HG03097 (cell line): Measurements from ENCODE around the gene DUSP28.

ENCODE experiments used
- ATAC-seq: cut with Tn5 transposase; IDR thresholded peaks from one replicate; pipeline ENCODE4 v1.9.1; 2021; ENCODE audit not compliant: unreplicated experiment, low FRiP score

The DUSP28 gene

DNA sequence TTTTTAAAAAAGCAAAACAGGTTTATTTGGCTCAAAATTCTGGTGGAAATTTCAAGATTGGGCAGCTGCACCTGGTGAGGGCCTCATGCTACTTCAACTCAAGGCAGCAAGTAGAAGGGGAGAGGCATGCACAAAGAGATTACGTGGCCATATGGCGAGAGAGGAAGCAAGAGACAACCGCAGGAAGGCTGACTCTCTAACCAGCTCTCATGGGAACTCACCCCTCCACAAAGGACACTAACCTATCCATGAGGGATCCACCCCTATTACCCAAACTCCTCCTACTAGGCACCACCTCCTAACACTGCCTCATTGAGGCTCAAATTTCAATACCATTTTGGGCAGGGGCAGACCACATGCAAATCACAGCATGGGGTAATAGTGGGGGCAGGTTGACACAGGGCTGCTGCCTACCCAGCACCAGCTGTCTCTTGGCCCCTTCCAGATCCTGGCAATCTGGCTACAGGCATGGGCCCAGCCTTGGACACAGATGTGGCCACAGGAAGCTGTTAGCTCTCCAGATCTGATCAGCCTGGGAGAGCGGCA lies 24.4 kb downstream of the DUSP28 start:
- ATAC-seq, result peak; percentile 32

DNA sequence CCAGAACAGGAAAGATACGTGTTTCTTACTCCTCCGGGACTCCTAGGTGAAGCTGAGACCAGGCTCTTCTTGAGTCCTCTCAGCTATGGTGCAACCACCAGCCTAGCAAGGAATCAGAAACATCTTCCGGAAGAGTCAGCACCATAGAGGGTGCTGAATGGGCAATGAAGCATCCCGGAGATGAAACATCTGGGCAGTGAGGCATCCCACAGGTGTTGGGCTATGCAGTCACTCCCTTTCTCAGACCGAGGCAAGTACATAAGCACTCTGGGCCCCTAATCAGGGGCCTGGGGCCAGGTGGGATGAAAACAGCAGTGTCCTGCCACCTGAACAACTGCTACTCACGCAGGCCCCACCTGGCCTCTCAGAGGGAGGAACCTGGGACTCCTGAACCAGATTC lies 24.9 kb downstream of the DUSP28 start:
- ATAC-seq, result peak; percentile 28

- ATAC-seq, result no peak
Measured at GRCh38 chr2:240585681-240586197, 25.6 kb downstream of the DUSP28 start.

DNA sequence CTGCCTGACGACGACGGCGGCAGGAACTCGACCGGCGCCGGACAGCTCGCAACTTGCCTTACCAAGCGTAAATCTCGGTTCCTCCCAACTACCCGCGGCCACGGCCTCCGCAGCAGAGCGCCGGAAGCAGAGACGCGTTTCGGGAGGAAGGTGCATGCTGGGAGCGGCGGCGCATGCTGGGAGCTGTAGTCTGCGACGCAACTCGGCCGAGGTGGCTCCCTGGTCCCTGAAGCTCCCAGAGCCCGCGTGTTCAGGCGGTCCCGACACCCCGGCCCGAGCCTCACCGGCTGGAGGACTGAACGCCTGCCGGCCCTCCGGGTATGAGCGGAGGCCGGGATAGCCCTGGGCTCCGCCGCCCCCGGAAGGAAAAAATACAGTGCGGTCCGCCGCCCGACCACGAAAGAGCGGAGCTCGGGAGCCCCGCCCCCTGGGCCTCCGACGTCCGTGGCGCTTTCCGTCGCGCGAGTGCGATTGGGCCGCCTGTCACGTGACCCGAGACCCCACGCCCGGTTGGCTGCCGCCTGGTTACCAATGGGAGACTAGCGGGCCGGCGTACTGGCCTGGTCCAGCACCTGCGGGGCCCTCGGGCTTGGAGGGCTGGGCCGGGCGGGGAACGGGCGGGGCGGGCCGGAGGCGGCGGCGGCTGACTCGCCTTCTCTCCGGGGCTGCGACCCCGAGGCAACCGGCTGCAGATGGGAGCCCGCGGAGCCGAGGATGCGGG lies 26.2 kb downstream of the DUSP28 start, which contains the start of gene CAPN10:
Gene CAPN10 (plus strand): TSS at position 537 of the 721 bp plus-strand sequence. CDS start 178 bp downstream, at position 715.
- peak; percentile 65 for ATAC-seq

- ATAC-seq, result peak; percentile 2
Measured at GRCh38 chr2:240586919-240587800, 27.0 kb downstream of the DUSP28 start.

GRCh38 chr2:240588006-240588655 lies 28.0 kb downstream of the DUSP28 start:
- no peak for ATAC-seq

DNA sequence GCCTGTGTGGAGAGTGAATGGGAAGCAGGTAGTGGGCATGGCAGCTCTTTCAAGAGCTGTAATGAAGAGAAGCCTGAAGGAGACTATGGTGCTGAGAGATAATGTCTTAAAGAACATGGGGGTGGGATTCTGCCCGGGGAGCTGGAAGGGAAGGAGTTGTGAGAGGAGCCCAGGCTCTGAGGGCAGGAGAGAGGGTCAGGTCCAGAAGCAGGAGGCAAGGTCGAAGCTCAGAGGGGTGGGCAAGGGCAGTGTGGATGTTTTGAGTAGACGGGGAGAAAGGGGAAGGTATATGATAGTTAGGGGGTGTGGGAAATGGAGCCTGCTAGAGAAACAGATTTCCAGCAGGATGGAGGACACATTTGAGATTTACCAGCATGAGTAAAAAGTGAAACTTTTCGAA lies 28.5 kb downstream of the DUSP28 start:
- ATAC-seq, result no peak

GRCh38 chr2:240589375-240589774 lies 29.2 kb downstream of the DUSP28 start:
- no peak for ATAC-seq

DNA sequence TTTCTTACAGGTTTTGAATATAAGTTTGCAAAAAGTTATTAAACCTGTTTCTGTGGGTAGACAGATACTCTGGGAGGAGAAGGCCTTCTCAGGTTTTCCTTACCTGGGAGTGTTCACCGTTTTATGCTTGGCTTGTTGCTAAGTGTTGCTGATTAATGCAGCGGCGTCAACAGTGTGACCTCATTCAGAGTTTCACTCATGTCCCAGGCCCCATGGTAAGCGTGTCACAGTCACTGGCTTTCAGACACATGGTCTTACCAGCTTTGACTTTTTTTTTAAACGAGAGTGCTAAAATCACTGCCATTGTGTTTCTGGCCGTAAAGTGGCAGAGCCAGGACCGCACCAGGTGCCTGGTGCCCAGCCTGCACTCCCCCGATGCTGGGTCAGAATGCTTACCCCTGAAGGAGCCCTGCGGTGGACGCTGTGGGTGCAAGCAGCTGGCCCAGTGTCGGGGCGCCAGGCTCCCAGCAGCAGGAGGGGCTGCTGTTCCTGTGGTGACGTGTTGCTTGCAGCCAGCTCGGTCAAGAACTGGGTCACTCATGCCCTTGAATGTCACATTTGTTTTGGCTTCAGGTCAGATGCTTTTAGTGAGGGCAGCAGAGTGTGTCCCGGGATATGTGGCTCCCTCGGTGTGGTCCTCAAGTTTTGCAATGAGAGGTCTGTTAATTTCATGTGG lies 29.8 kb downstream of the DUSP28 start:
- ATAC-seq, result no peak

DNA sequence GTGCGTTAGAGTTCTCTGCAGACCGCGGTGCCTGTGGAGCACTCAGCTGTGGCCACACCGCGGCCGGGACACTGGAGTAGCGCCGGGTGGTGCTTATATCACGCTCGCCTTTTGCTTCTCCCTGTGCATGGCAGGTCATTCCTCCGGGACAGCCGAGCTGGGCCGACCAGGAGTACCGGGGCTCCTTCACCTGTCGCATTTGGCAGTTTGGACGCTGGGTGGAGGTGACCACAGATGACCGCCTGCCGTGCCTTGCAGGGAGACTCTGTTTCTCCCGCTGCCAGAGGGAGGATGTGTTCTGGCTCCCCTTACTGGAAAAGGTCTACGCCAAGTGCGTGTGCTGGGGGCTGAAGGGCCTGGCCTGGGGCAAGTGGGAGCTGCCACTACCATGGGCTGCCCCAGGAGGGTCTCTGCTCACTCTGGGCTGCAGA lies 30.5 kb downstream of the DUSP28 start:
- ATAC-seq, result no peak

- no peak for ATAC-seq
Measured at GRCh38 chr2:240591226-240591625, 31.1 kb downstream of the DUSP28 start.

DNA sequence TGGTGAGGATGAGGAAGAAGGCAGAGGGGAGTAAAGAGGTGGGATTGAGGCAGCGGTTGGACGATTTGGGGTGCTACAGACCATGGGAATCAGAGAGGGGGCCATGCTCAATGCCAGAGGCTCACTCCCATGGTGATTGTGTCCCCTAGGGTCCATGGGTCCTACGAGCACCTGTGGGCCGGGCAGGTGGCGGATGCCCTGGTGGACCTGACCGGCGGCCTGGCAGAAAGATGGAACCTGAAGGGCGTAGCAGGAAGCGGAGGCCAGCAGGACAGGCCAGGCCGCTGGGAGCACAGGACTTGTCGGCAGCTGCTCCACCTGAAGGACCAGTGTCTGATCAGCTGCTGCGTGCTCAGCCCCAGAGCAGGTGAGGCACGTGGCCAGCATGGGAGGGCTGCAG lies 31.6 kb downstream of the DUSP28 start:
- ATAC-seq, result no peak

DNA sequence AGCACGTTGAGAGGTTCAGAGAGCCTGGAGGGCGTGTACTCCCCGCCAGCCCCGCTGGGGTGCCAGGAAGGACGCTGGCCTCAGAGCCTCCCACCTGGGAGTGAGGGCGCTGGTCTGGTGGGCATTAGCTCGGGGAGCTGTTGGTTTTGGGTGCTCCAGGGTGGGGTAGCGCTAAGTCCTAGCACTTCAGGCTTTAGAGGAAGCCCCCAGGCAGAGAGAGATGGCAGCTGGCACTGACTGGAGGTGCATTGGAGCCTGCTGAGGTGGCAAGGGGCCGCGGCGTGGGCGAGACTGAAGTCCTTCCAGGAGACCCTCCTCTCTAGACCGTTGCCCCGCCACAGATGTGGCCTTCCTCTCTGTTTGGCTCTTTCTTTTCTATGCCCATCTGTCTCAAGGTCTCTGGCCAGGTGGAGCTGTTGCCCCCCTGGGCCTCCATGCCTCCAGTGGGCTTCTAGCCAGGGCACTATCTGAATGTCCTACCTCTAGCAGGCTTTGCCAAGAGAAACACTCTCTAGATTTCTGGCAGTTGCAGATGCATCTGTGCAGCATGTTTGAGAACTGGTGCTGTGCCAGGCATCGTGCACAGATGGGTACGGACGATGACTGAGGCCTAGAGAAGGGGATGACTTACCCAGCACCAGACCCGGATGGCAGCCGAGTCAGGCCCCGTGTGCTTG lies 33.0 kb downstream of the DUSP28 start:
- no peak for ATAC-seq

GRCh38 chr2:240593703-240594451 lies 33.7 kb downstream of the DUSP28 start:
- no peak for ATAC-seq

DNA sequence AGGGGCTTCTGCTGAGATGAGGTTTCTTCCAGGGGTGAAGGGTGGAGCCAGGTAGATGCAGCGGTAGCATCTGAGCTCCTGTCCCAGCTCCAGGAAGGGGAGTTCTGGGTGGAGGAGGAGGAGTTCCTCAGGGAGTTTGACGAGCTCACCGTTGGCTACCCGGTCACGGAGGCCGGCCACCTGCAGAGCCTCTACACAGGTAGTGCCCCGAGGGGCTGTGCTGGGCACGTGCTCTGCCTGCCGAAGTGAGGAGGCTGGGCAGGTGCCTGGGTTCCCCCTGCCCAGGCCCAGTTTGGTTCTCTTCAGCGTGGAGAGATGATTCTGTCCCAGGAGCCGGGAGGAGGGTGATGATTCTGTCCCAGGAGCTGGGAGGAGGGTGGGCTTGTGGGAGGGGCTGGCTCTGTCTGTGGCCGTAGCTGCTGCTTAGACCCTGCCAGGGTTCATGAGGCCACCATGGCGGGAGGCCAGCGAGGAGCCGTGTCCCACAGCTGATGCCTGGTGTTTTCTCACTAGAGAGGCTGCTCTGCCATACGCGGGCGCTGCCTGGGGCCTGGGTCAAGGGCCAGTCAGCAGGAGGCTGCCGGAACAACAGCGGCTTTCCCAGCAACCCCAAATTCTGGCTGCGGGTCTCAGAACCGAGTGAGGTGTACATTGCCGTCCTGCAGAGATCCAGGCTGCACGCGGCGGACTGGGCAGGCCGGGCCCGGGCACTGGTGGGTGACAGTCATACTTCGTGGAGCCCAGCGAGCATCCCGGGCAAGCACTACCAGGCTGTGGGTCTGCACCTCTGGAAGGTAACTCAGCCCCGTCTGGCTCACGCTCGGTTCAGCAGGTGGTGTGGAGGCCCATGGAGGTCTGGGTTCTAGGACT lies 34.6 kb downstream of the DUSP28 start:
- no peak for ATAC-seq

DNA sequence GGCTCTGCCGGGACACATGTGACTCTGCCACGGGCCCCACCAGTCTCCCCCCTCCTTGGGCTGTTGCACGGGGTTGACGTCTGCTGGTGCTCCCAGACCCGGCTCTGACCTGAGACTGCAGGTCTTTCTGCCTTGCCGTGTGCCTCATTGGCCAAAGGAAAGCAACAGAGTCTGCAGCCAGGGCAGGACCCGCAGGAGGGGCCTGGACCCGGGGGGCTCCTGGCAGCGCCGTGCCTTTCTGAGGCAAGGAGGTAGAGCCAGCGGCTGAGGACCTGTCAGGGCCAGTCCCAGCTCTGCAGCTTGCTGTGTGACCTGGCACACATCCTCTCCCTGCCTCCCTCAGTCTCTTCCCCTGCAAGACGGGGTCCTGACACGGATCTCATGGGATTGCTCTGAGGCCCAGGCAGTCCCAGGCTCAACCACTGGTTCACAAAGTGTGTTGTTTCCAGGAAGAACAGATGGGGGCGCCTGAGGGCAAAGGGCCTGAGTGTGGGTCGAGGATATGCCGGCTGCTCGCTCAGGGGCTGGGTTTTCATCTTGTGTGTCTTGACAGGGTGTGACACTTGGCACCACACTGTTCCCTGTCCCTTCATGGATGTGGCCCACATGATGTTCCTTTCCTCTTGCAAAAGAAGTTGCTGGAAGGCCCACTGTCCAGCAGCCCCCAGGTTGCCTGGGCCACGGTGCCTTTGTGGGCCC lies 35.4 kb downstream of the DUSP28 start:
- ATAC-seq, result no peak

GRCh38 chr2:240596080-240596460 lies 35.9 kb downstream of the DUSP28 start:
- no peak for ATAC-seq
